GM19372 (cell line): ENCODE data around the gene UMPS.

ENCODE experiments used
- ATAC-seq: cut with Tn5 transposase; IDR thresholded peaks from one replicate; pipeline ENCODE4 v1.9.1; 2021; ENCODE audit warnings: mild to moderate bottlenecking, low read depth, moderate library complexity; ENCODE audit not compliant: unreplicated experiment

UMPS gene

DNA sequence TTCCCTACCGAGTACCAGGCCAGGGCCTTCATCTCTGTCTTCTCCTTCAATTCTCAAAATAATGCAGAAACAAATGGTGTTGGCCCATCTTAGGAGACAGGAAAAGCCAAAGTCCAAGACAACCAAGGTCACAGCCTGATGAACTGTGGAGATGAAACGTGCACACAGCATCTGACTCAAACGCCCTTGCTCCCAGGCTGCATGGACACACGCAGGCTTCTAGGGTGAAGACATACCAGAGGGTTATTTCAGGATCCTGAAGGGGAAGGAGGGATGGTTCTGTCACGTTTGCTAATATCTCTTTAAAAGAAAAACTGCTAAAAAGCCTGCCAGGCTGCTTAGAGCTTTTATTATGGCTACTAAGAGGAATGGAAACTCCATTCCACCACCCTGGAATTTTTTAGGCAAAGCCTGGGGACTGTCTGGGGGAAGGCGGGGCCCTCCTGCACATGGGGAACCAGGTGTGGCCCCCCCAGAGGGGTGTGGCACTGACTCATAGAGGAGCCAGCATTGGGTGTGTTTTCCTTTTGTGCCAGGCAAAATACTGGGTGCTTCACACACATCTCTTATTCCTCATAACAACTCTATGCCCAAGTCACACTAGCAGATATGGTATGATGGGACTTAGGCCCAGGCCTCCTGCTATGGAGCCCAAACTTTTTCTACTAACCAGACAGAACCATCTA is 62.9 kb downstream of the UMPS start:
- ATAC-seq: no peak

DNA sequence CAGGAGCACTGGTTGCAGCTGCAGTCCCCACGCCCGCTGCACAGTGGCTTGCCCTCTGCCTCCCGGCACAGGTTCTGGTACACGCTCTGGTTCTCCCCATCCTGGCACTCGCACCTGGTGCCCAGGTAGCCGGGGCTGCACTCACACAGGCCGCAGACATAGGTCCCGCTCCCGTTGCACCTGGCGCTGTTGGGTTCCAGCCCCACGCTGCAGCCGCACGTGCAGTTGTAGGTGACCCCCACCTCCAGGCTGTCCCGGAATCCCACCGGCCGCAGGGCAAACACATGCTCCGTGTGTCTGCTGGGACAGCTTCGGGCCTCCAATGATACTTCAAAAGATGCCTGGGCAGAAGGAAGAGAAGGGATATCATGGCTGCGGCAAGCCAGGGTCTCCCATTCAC is 66.2 kb downstream of the UMPS start:
- ATAC-seq: no peak

DNA sequence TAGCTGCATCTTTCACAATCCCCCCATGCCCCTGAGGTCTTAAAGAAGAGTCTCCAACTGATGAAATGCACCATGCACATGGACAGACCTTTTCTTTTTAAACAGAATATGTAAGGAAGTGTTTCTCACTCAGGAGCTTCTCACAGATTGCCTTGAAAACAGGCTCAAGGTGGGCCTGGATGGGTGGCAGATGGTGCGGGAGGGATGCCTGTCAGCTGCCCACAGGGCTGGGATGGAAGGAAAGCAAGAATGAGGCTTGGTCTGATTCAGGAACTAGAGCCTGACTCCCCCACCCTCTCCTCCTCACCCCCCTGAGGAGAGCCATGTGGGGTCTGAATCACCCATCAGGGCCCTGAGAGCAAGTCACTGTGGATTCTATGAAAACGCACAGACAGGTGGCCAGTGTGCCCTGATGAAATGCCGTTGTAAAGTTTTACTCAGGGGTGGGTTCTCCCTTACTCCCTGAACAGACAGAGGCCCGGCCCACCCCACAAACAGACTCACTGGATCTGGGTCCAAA is 67.2 kb downstream of the UMPS start:
- ATAC-seq: no peak
